Measurements from ENCODE around the gene LARP1.

- TF ChIP-seq CTCF (IDR thresholded peaks at IDR 0.05 in 2 of 3, conservative IDR thresholded peaks at IDR 0.05 in 1 of 3; ENCODE audit: insufficient read depth in 2 of 3, low read depth in 1 of 3, low read length in 3 of 3) = no peak
- TF ChIP-seq IFI16 (CRISPR knock-in tag; IDR thresholded peaks at IDR 0.05) = no peak
- no peak for TF ChIP-seq ZNF639 (CRISPR knock-in tag; conservative IDR thresholded peaks at IDR 0.05 in 1 of 2, IDR thresholded peaks at IDR 0.05 in 1 of 2)
- no peak for TF ChIP-seq CCAR2 (IDR thresholded peaks at IDR 0.05; ENCODE audit: low read depth, low read length)
- TF ChIP-seq NCOA4 (IDR thresholded peaks at IDR 0.05; ENCODE audit: partially characterized antibody) = no peak
- TF ChIP-seq NCOR1 (IDR thresholded peaks at IDR 0.05) = no peak
- no peak for TF ChIP-seq GATAD2A (IDR thresholded peaks at IDR 0.05)
- TF ChIP-seq ZBTB40 (IDR thresholded peaks at IDR 0.05) = no peak
- no peak for TF ChIP-seq ZBTB40 (CRISPR knock-in tag; IDR thresholded peaks at IDR 0.05)
- no peak for TF ChIP-seq MAX (CRISPR knock-in tag; IDR thresholded peaks at IDR 0.05)
- TF ChIP-seq EZH2 (IDR thresholded peaks at IDR 0.05; ENCODE audit: borderline replicate concordance, low read depth, low read length) = no peak
- TF ChIP-seq GATA2 (CRISPR knock-in tag; IDR thresholded peaks at IDR 0.05) = no peak
- no peak for TF ChIP-seq ZBED1 (IDR thresholded peaks at IDR 0.05)
Measured at GRCh38 chr5:154758493-154758892, 3.3 kb downstream of the LARP1 start.
